HepG2 (cell line): ENCODE data around the gene ZFR2. TPM values are rescaled to one million over a fixed set of nuclear protein-coding genes. Genes with fewer than 3 reads are reported as not detected.

Experiments used
- ATAC-seq: fragments of 200-7000 bp; cut with Tn5 transposase; 3 replicates; pipeline ENCODE4 v1.9.1; 2020; ENCODE audit warnings: mild to moderate bottlenecking, moderate library complexity
- BruUV-seq: library from RNA; stranded (reverse); fragments of 400-500 nt; replicated peaks from 2 replicates; lab custom pipeline; 2021; lab: Mats Ljungman, UMichigan
- CTCF ChIA-PET: fragments of 300-600 bp; formaldehyde crosslinking; extraction: SDS; loops from one replicate; lab custom pipeline; 2021; ENCODE audit warnings: low total read pairs, inconsistent platforms, low intra/inter-chr PET ratio; lab: Yijun Ruan, JAX
- POLR2A ChIA-PET: fragments of 350-600 bp; sonication (Branson Sonifier 250); formaldehyde crosslinking; loops from one replicate; lab custom pipeline; 2020; ENCODE audit warnings: antibody characterized with exemption, inconsistent platforms; lab: Yijun Ruan, JAX
- DNase-seq: peaks from one replicate; pipeline ENCODE4 v3.0.0-alpha.2; 2015; ENCODE audit warnings: low spot score
- FAIRE-seq: peaks from 3 replicates; lab custom pipeline; 2011; peaks lifted over from hg19 to GRCh38; lab: Jason Lieb, UNC
- H2AFZ ChIP-seq: one replicate; pipeline ENCODE4 v1.6.1; 2011; ENCODE audit warnings: low read length, inconsistent platforms
- H3K27ac ChIP-seq: fragments of 300-600 bp; 3 replicates; pipeline ENCODE4 v1.8.0; 2011; ENCODE audit warnings: mixed run types, mild to moderate bottlenecking, mixed read lengths, low read length, inconsistent platforms; ENCODE audit not compliant: insufficient read depth; ENCODE audit errors: extremely low read length
- H3K27me3 ChIP-seq, 2 experiments: fragments of 200-600 bp in 1 of 2; 2 replicates in 1 of 2; 3 replicates in 1 of 2; pipeline versions ENCODE4 v1.6.0 to v1.8.0; 2011; ENCODE audit warnings: low read length in 2 of 2, mild to moderate bottlenecking in 2 of 2, moderate library complexity in 2 of 2, inconsistent platforms in 1 of 2; ENCODE audit not compliant: insufficient read depth in 2 of 2, control insufficient read depth in 1 of 2
- H3K36me3 ChIP-seq, 2 experiments: fragments of 200-600 bp in 1 of 2; replicated peaks in 1 of 2; 2 replicates in 1 of 2; 3 replicates in 1 of 2; pipeline versions ENCODE4 v1.5.1 to v1.8.0; 2011; ENCODE audit warnings: low read length in 2 of 2, inconsistent platforms in 1 of 2; ENCODE audit not compliant: insufficient read depth in 2 of 2, control insufficient read depth in 1 of 2
- H3K4me1 ChIP-seq: 2 replicates; pipeline ENCODE4 v1.5.1; 2012; ENCODE audit warnings: low read length, inconsistent platforms; ENCODE audit not compliant: insufficient read depth
- H3K4me2 ChIP-seq: 2 replicates; pipeline ENCODE4 v1.6.0; 2011; ENCODE audit warnings: low read depth, low read length, inconsistent platforms
- H3K4me3 ChIP-seq, 3 experiments: fragments of 200-600 bp in 1 of 3; sonication (generic), shearing (Covaris generic) in 1 of 3; replicated peaks in 1 of 3; 2 replicates each; pipeline ENCODE4 v1.5.1; 2011 to 2016; ENCODE audit warnings: low read length in 3 of 3, inconsistent platforms in 2 of 3, low read depth in 2 of 3, mild to moderate bottlenecking in 2 of 3, control low read depth in 1 of 3, mixed read lengths in 1 of 3; ENCODE audit not compliant: insufficient read depth in 1 of 3
- H3K79me2 ChIP-seq: one replicate; pipeline ENCODE4 v1.6.1; 2011; ENCODE audit warnings: low read length, inconsistent platforms; ENCODE audit not compliant: insufficient read depth
- H3K9ac ChIP-seq: 2 replicates; pipeline ENCODE4 v1.6.0; 2011; ENCODE audit warnings: mild to moderate bottlenecking, low read depth, low read length, inconsistent platforms; ENCODE audit not compliant: insufficient read depth
- H3K9me3 ChIP-seq: 2 replicates; pipeline ENCODE4 v1.5.1; 2012; ENCODE audit warnings: mild to moderate bottlenecking, low read length
- H4K20me1 ChIP-seq: 2 replicates; pipeline ENCODE4 v1.6.0; 2011; ENCODE audit warnings: inconsistent platforms, mild to moderate bottlenecking, low read length, moderate library complexity; ENCODE audit not compliant: insufficient read depth
- AHR ChIP-seq: IDR thresholded peaks from 2 replicates; pipeline ENCODE4 v1.6.1; 2018; ENCODE audit warnings: missing genetic modification reagents, missing compliant biosample characterization
- ATF4 ChIP-seq, 2 experiments: fragments of 450-650 bp in 1 of 2; sonication (generic) in 1 of 2; formaldehyde crosslinking; IDR thresholded peaks; 2 replicates each; pipeline versions ENCODE4 v1.5.0 to v1.8.0; 2020 to 2022; ENCODE audit warnings: mild to moderate bottlenecking in 1 of 2, missing genetic modification reagents in 1 of 2
- ELF1 ChIP-seq: sonication (generic); formaldehyde crosslinking; IDR thresholded peaks from 2 replicates; pipeline ENCODE4 v1.4.0; 2020; ENCODE audit warnings: missing genetic modification reagents
- GPN1 ChIP-seq: sonication (generic); formaldehyde crosslinking; IDR thresholded peaks from 2 replicates; pipeline ENCODE4 v1.5.1; 2020; ENCODE audit warnings: missing genetic modification reagents, borderline replicate concordance
- HDAC2 ChIP-seq: sonication (generic); formaldehyde crosslinking; IDR thresholded peaks from 2 replicates; pipeline ENCODE4 v1.4.0; 2020; ENCODE audit warnings: missing genetic modification reagents
- HMG20A ChIP-seq: IDR thresholded peaks from 2 replicates; pipeline ENCODE4 v1.6.1; 2016; ENCODE audit warnings: borderline replicate concordance
- LCORL ChIP-seq, 2 experiments: fragments of 450-650 bp in 1 of 2; sonication (generic) in 1 of 2; formaldehyde crosslinking in 1 of 2; IDR thresholded peaks; 2 replicates each; pipeline versions ENCODE4 v1.5.0 to v1.6.1; 2017 to 2020; ENCODE audit warnings: antibody characterized with exemption in 1 of 2, missing genetic modification reagents in 1 of 2
- MLLT10 ChIP-seq: sonication (generic); formaldehyde crosslinking; IDR thresholded peaks from 2 replicates; pipeline ENCODE4 v1.4.0; 2020; ENCODE audit warnings: missing genetic modification reagents
- NFRKB ChIP-seq: fragments of 450-650 bp; IDR thresholded peaks from 2 replicates; pipeline ENCODE4 v1.6.1; 2017
- NR2C2 ChIP-seq: sonication (generic); formaldehyde crosslinking; IDR thresholded peaks from 2 replicates; pipeline ENCODE4 v1.4.0; 2020; ENCODE audit warnings: missing genetic modification reagents, mild to moderate bottlenecking, moderate library complexity, borderline replicate concordance
- PATZ1 ChIP-seq: sonication (generic); formaldehyde crosslinking; IDR thresholded peaks from 2 replicates; pipeline ENCODE4 v1.4.0; 2020; ENCODE audit warnings: missing genetic modification reagents
- PHF20 ChIP-seq: sonication (generic); formaldehyde crosslinking; IDR thresholded peaks from 2 replicates; pipeline ENCODE4 v1.5.0; 2020; ENCODE audit warnings: mild to moderate bottlenecking, missing genetic modification reagents
- RARA ChIP-seq: IDR thresholded peaks from 2 replicates; pipeline ENCODE4 v1.6.1; 2016; ENCODE audit warnings: missing genetic modification reagents, missing compliant biosample characterization
- TGIF2 ChIP-seq: IDR thresholded peaks from 2 replicates; pipeline ENCODE4 v1.6.1; 2016; ENCODE audit warnings: control low read depth, missing compliant biosample characterization
- THAP11 ChIP-seq: IDR thresholded peaks from 2 replicates; pipeline ENCODE4 v1.6.1; 2016; ENCODE audit warnings: missing biosample characterization, missing genetic modification reagents
- ZNF263 ChIP-seq: sonication (generic); formaldehyde crosslinking; IDR thresholded peaks from 2 replicates; pipeline ENCODE4 v1.4.0; 2020; ENCODE audit warnings: missing genetic modification reagents
- ZNF687 ChIP-seq: sonication (generic); formaldehyde crosslinking; IDR thresholded peaks from 2 replicates; pipeline ENCODE4 v1.5.1; 2020; ENCODE audit warnings: mild to moderate bottlenecking, missing genetic modification reagents, moderate library complexity
- WGBS: methylation state at CpG from one replicate; pipeline ENCODE4 v1.1.6; 2017; ENCODE audit warnings: low lambda C conversion rate; 5-methylcytosine and 5-hydroxymethylcytosine counted together
- in situ Hi-C: cut with HindIII; loops from 2 replicates; pipeline ENCODE4 v1.10.0; 2017; ENCODE audit warnings: low pct_unique_long_range_greater_than_20kb; ENCODE audit not compliant: extremely low pct_ligation_motif_present
- intact Hi-C: fragments of 100-400 bp; cut with micrococcal nuclease; formaldehyde crosslinking; loops from one replicate; pipeline ENCODE4 v1.10.0; 2022; ENCODE audit not compliant: unreplicated experiment
- polyA plus RNA-seq, 8 experiments: library from polyadenylated mRNA; depleted of rRNA in 3 of 8; stranded (reverse) in 7 of 8; unstranded in 1 of 8; fragments of >200 nt; fragmentation: Illumina TruSeq in 4 of 8; extraction: Trizol in 4 of 8; gene quantifications; 2 replicates each; pipeline versions ENCODE4 v1.2.1 to v1.2.3, GENCODE V29; 2011 to 2016; ENCODE audit warnings: low read depth in 4 of 8, missing spikeins in 1 of 8, mixed read lengths in 1 of 8; ENCODE audit not compliant: insufficient read depth in 1 of 8
- total RNA-seq, 5 experiments: library from RNA; depleted of rRNA; stranded (reverse); fragments of >200 nt; fragmentation: Illumina TruSeq; extraction: Trizol; gene quantifications; 2 replicates each; pipeline ENCODE4 v1.2.3, GENCODE V29; 2016; ENCODE audit warnings: low read depth in 1 of 5

Gene ZFR2
- total and polyA plus RNA-seq, 2 of the 13 experiments (the other 11 are each of a cell fraction or from before 2014, with no cell fraction given), result 0.37 to 0.69 TPM

- 1% methylated on average over 19 of the region's 19 CpGs for WGBS
- no peaks in the 10 kb centered on the region for H4K20me1 ChIP-seq
- H3K79me2 ChIP-seq, result no peaks in the 10 kb centered on the region
- peaks cover 16% of the 10 kb centered on the region for H3K9me3 ChIP-seq
- peaks cover 0 to 4% of the 10 kb centered on the region in 2 experiments; a peak in 1 of 5 replicates for H3K27me3 ChIP-seq
- peaks cover 16% of the 10 kb centered on the region for H3K4me1 ChIP-seq
- H3K27ac ChIP-seq, result no peak overlapping the region
- in situ Hi-C loops, result loop anchor here (25.0 kb wide), 1 partner anchor 357 kb away; no protein-coding TSS in a partner anchor
- intact Hi-C loops, result loop anchor here (5.0 kb wide), 1 partner anchor 112 kb away; no protein-coding TSS in a partner anchor
- H3K36me3 ChIP-seq, result no peaks in the 10 kb centered on the region
- FAIRE-seq (peak; percentile 39), ATAC-seq (peak; percentile 89), DNase-seq (peak; percentile 76)
- ChIA-PET CTCF (no interaction called here), POLR2A (no interaction called here)
- no peak overlapping the region for H2AFZ ChIP-seq
- BruUV-seq, result no TSS peak
- H3K4me2 ChIP-seq, result peak overlapping the region; percentile 64
- peak overlapping the region; percentile 19 to 51 (median 32); a peak in 4 of 6 replicates for H3K4me3 ChIP-seq
- H3K9ac ChIP-seq, result 0 out of 2 replicates have a peak overlapping the region, but pooled peaks have one; percentile 10
- TF ChIP-seq PATZ1 (CRISPR knock-in tag) (peak; percentile 31; the same call in 1 of the 2 replicates), RARA (CRISPR knock-in tag) (peak; percentile 14; the same call in 1 of the 2 replicates), LCORL (IDR thresholded peaks at IDR 0.05) (no peak), LCORL (CRISPR knock-in tag; IDR thresholded peaks at IDR 0.05) (peak; percentile 70), ZNF687 (CRISPR knock-in tag) (peak; percentile 62), ELF1 (CRISPR knock-in tag) (peak; percentile 74), MLLT10 (CRISPR knock-in tag) (no peak), HDAC2 (CRISPR knock-in tag) (peak; percentile 30; the same call in 1 of the 2 replicates), AHR (CRISPR knock-in tag) (0 out of 2 replicates have a peak, but pooled peaks have one; percentile 47), PHF20 (CRISPR knock-in tag) (no peak), GPN1 (CRISPR knock-in tag) (no peak), THAP11 (CRISPR knock-in tag) (0 out of 2 replicates have a peak, but pooled peaks have one; percentile 16), NR2C2 (CRISPR knock-in tag) (peak; percentile 69; the same call in 1 of the 2 replicates), NFRKB (no peak), HMG20A (0 out of 2 replicates have a peak, but pooled peaks have one; percentile 17), ZNF263 (CRISPR knock-in tag) (0 out of 2 replicates have a peak, but pooled peaks have one; percentile 25), ATF4 (CRISPR knock-in tag; IDR thresholded peaks at IDR 0.05) (peak in 1 of 2 experiments; percentile 39; a peak in 1 of 4 replicates), TGIF2 (CRISPR knock-in tag) (peak; percentile 67; the same call in 1 of the 2 replicates)
Observed at GRCh38 chr19:3855320-3855719, 13.5 kb downstream of the ZFR2 start.
